HEK293T (cell line): ENCODE data around the gene CEP57L1.
"Not testable (repeated sequence)": the region's sequence is repeated elsewhere in the genome, so short reads cannot be mapped to it uniquely, and the experiment has no call there.

ENCODE experiments used
- CTCF ChIA-PET: fragments of 350-600 bp; formaldehyde crosslinking; extraction: SDS; loops from one replicate; lab custom pipeline; 2021; ENCODE audit warnings: antibody characterized with exemption, inconsistent platforms; lab: Yijun Ruan, JAX
- POLR2A ChIA-PET: fragments of 350-600 bp; formaldehyde crosslinking; extraction: SDS; loops from one replicate; lab custom pipeline; 2020; ENCODE audit warnings: antibody characterized with exemption, inconsistent platforms; lab: Yijun Ruan, JAX
- DNase-seq: peaks from one replicate; pipeline ENCODE4 v3.0.0; 2012; ENCODE audit warnings: mixed read lengths; ENCODE audit errors: extremely low spot score
- ARNT ChIP-seq: fragments of 450-650 bp; IDR thresholded peaks from 2 replicates; pipeline ENCODE4 v1.6.1; 2017; ENCODE audit warnings: mild to moderate bottlenecking
- BHLHE40 ChIP-seq: fragments of 450-650 bp; IDR thresholded peaks from 2 replicates; pipeline ENCODE4 v1.6.1; 2016; ENCODE audit warnings: mild to moderate bottlenecking, moderate library complexity, borderline replicate concordance
- CTBP1 ChIP-seq: fragments of 450-650 bp; IDR thresholded peaks from 2 replicates; pipeline ENCODE4 v1.6.1; 2016; ENCODE audit warnings: borderline replicate concordance
- ELF4 ChIP-seq: fragments of 450-650 bp; IDR thresholded peaks from 2 replicates; pipeline ENCODE4 v1.6.1; 2017; ENCODE audit warnings: antibody characterized with exemption
- FOXA1 ChIP-seq: fragments of 450-650 bp; IDR thresholded peaks from 2 replicates; pipeline ENCODE4 v1.6.1; 2016; ENCODE audit warnings: mild to moderate bottlenecking
- FOXK2 ChIP-seq: fragments of 450-650 bp; IDR thresholded peaks from 2 replicates; pipeline ENCODE4 v1.6.1; 2016; ENCODE audit warnings: mild to moderate bottlenecking
- FOXM1 ChIP-seq: fragments of 450-650 bp; IDR thresholded peaks from 2 replicates; pipeline ENCODE4 v1.6.1; 2017; ENCODE audit warnings: mild to moderate bottlenecking, borderline replicate concordance
- HDGF ChIP-seq: fragments of 450-650 bp; IDR thresholded peaks from 2 replicates; pipeline ENCODE4 v1.6.1; 2017; ENCODE audit warnings: antibody characterized with exemption, borderline replicate concordance
- L3MBTL2 ChIP-seq: fragments of 450-650 bp; conservative IDR thresholded peaks from 2 replicates; pipeline ENCODE4 v1.6.1; 2016; ENCODE audit warnings: mild to moderate bottlenecking
- LEF1 ChIP-seq: fragments of 450-650 bp; IDR thresholded peaks from 2 replicates; pipeline ENCODE4 v1.6.1; 2017; ENCODE audit warnings: mild to moderate bottlenecking, borderline replicate concordance
- NFRKB ChIP-seq: fragments of 450-650 bp; IDR thresholded peaks from 2 replicates; pipeline ENCODE4 v1.6.1; 2016; ENCODE audit warnings: mild to moderate bottlenecking, moderate library complexity
- SP1 ChIP-seq: fragments of 450-650 bp; IDR thresholded peaks from 2 replicates; pipeline ENCODE4 v1.6.1; 2017
- SUZ12 ChIP-seq: fragments of 450-650 bp; IDR thresholded peaks from 2 replicates; pipeline ENCODE4 v1.6.1; 2016; ENCODE audit warnings: mild to moderate bottlenecking
- TARDBP ChIP-seq: fragments of 450-650 bp; IDR thresholded peaks from 2 replicates; pipeline ENCODE4 v1.6.1; 2016
- ZNF384 ChIP-seq: fragments of 450-650 bp; IDR thresholded peaks from 2 replicates; pipeline ENCODE4 v1.6.1; 2016
- TF ChIP-seq, protein P1 (sequence below): fragments of 450-650 bp; IDR thresholded peaks from 2 replicates; pipeline ENCODE4 v1.6.1; 2016

The CEP57L1 gene

DNA sequence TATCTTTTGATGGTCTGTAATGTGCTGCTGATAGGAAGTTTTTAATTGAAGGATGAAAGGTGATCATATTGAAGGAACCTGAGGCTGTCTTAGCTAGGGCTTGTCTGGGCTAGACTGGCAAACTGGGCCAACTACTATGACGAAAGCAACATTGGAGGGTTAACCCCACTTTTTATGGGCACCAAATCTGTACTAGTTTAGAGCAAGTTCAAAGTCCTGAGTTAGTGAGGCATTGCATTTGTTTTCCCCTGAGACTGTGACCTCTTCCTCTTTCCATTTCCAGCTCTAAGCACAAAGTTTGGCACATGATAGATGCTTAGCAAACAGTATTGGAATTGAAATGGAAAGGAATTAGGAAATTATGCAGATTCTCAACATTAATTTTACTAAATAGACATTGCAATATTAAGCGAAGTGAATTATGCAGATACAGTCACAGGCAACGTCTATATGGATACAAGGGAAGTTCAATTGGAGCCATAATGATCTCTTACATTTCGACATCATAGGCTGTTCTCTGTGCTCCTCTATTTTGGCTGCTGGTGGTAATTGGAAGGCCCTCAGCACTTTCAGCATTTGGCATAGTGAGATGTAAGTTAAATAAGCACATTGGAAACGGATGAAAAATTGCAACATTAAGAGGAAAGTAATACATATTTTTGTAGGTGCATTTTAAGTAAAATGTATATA lies 22.2 kb downstream of the CEP57L1 start:
- TF ChIP-seq CTBP1 (no peak), ELF4 (no peak), SUZ12 (no peak), TARDBP (no peak), ZNF384 (no peak), FOXK2 (no peak), LEF1 (no peak), L3MBTL2 (no peak), BHLHE40 (no peak), HDGF (no peak), FOXA1 (no peak)
- TF ChIP-seq, protein P1, sequence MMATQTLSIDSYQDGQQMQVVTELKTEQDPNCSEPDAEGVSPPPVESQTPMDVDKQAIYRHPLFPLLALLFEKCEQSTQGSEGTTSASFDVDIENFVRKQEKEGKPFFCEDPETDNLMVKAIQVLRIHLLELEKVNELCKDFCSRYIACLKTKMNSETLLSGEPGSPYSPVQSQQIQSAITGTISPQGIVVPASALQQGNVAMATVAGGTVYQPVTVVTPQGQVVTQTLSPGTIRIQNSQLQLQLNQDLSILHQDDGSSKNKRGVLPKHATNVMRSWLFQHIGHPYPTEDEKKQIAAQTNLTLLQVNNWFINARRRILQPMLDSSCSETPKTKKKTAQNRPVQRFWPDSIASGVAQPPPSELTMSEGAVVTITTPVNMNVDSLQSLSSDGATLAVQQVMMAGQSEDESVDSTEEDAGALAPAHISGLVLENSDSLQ = no peak
- no peak for DNase-seq
- ChIA-PET POLR2A (no interaction called here), CTCF (no interaction called here)

- CTCF ChIA-PET = no interaction called here
These were observed 23.0 kb downstream of the CEP57L1 start for GRCh38 chr6:109118337-109118736.

GRCh38 chr6:109118871-109119354 lies 23.6 kb downstream of the CEP57L1 start:
- no peak for DNase-seq
- ChIA-PET POLR2A (interaction anchor here (1.1 kb wide), 1 partner anchor 24 kb away, joined by 8 read pairs; the partner anchor contains the start of genes CEP57L1 and SESN1), CTCF (no interaction called here)
- TF ChIP-seq TARDBP = no peak
- no peak for TF ChIP-seq FOXA1
- no peak for TF ChIP-seq ELF4
- TF ChIP-seq BHLHE40 = no peak
- no peak for TF ChIP-seq L3MBTL2
- no peak for TF ChIP-seq FOXK2
- TF ChIP-seq HDGF = no peak
- TF ChIP-seq FOXM1 = no peak
- TF ChIP-seq, protein P1 = no peak
- no peak for TF ChIP-seq SUZ12
- TF ChIP-seq LEF1 = no peak
- TF ChIP-seq SP1 = no peak
- no peak for TF ChIP-seq ZNF384
- no peak for TF ChIP-seq CTBP1
- TF ChIP-seq ARNT = no peak
- no peak for TF ChIP-seq NFRKB

More at GRCh38 chr6:109118337-109118736, 23.0 kb downstream of the CEP57L1 start:
- DNase-seq = no peak
- POLR2A ChIA-PET = interaction anchor here (1.1 kb wide), 1 partner anchor 24 kb away, joined by 8 read pairs; the partner anchor contains the start of genes CEP57L1 and SESN1
- TF ChIP-seq ZNF384 (no peak), CTBP1 (no peak), ARNT (no peak), L3MBTL2 (no peak), NFRKB (no peak), FOXK2 (no peak), FOXA1 (no peak), HDGF (no peak), TARDBP (no peak), LEF1 (no peak), BHLHE40 (no peak)

- ChIA-PET CTCF (no interaction called here), POLR2A (no interaction called here)
- DNase-seq = no peak
- TF ChIP-seq, protein P1 = peak; percentile 75
- TF ChIP-seq FOXK2 (no peak), HDGF (no peak)
These were observed 26.1 kb downstream of the CEP57L1 start for GRCh38 chr6:109121411-109121810.

- no peak for TF ChIP-seq ARNT
- TF ChIP-seq SUZ12 = no peak
- no peak for TF ChIP-seq CTBP1
- CTCF ChIA-PET = no interaction called here
- no peak for DNase-seq
- POLR2A ChIA-PET = no interaction called here
These were observed 28.9 kb downstream of the CEP57L1 start for GRCh38 chr6:109124219-109124618.

DNA sequence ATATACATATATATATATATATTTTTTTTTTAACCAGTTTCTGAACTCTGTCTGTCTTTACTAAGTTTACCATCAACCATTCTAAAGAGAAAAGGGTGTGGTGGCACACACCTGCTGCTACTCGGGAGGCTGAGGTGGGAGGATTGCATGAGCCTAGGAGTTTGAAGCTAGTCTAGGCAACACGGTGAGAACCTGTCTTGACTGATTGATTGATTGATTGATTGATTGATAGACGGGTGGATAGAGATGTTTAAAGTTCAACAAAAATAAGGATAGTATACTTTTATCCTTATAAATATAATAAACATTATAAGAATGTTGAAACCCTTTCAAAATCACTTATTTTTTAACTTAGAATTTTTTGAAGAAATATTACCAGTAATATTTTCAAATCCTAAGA lies 30.2 kb downstream of the CEP57L1 start:
- DNase-seq = no peak
- POLR2A ChIA-PET = no interaction called here
- TF ChIP-seq FOXK2 = no peak
- TF ChIP-seq, protein P1 = peak; percentile 73
- CTCF ChIA-PET = no interaction called here

- no peak for DNase-seq
- POLR2A ChIA-PET = no interaction called here
- CTCF ChIA-PET = no interaction called here
- TF ChIP-seq SUZ12 (no peak), FOXK2 (no peak), SP1 (no peak), CTBP1 (no peak), L3MBTL2 (no peak), ELF4 (no peak), ZNF384 (no peak), FOXM1 (no peak), HDGF (no peak), ARNT (no peak), FOXA1 (no peak)
These were observed 34.8 kb downstream of the CEP57L1 start for GRCh38 chr6:109130065-109130464.

GRCh38 chr6:109135600-109135999 lies 40.3 kb downstream of the CEP57L1 start:
- DNase-seq, POLR2A ChIA-PET, CTCF ChIA-PET: not testable (repeated sequence)

DNA sequence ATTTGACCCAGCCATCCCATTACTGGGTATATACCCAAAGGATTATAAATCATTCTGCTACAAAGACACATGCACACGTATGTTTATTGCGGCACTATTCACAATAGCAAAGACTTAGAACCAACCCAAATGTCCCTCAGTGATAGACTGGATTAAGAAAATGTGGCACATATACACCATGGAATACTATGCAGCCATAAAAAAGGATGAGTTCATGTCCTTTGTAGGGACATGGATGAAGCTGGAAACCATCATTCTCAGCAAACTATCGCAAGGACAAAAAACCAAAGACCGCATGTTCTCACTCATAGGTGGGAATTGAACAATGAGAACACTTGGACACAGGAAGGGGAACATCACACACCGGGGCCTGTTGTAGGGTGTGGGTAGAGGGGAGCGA lies 40.7 kb downstream of the CEP57L1 start:
- CTCF ChIA-PET, DNase-seq, POLR2A ChIA-PET: not testable (repeated sequence)

- POLR2A ChIA-PET, DNase-seq: not testable (repeated sequence)
- CTCF ChIA-PET = interaction anchor here (0.6 kb wide), 1 partner anchor 77 kb away, joined by 4 read pairs; no protein-coding TSS in a partner anchor
These were observed 41.2 kb downstream of the CEP57L1 start for GRCh38 chr6:109136530-109136929.
